Esophagus muscularis mucosa (tissue), 3 donors: ENCODE results near the gene STK16.

Experiments used
- CTCF ChIP-seq, 3 experiments: fragments of 200-600 bp in 2 of 3; fragments of 450-650 bp in 1 of 3; sonication (generic) in 2 of 3; IDR thresholded peaks; one replicate each; pipeline ENCODE4 v1.5.1; 2017 to 2019; ENCODE audit warnings: antibody characterized with exemption in 3 of 3, mild to moderate bottlenecking in 2 of 3, moderate library complexity in 1 of 3
- EP300 ChIP-seq: sonication (generic); formaldehyde crosslinking; IDR thresholded peaks from one replicate; pipeline ENCODE4 v1.6.1; 2017; ENCODE audit warnings: antibody characterized with exemption

- peak in 2 of 3 experiments; percentile 2 to 10 for TF ChIP-seq CTCF (IDR thresholded peaks at IDR 0.05)
- peak; percentile 57 for TF ChIP-seq EP300
Observed at GRCh38 chr2:219279151-219279915, 34.1 kb downstream of the STK16 start, which contains the start of gene DNAJB2.
